ENCODE data around the gene ADI1. TPM values are rescaled to one million over a fixed set of nuclear protein-coding genes. Genes with fewer than 3 reads are reported as not detected.

The ADI1 gene
- total RNA-seq, 4 donors from 2014 or later: 40.2 to 98.6 (median 92.3) TPM

GRCh38 chr2:3545788-3546478 lies 26.6 kb upstream of the ADI1 start:
- peaks cover 0 to 8% of the 10 kb centered on the region in 2 donors for H3K4me1 ChIP-seq
- intact Hi-C loops (cut with DNase I; ENCODE audit: low total_unique reads) (no loop called here), in situ Hi-C loops (cut with MboI; ENCODE audit: low sequenced_read_pairs in 4 of 4) (no loop called here)
- H3K9me3 ChIP-seq: no peaks in the 10 kb centered on the region
- no peak for ATAC-seq
- no peak overlapping the region for H3K27ac ChIP-seq
- no peak overlapping the region for H3K4me3 ChIP-seq
- H3K27me3 ChIP-seq: no peaks in the 10 kb centered on the region
- peaks cover 0 to 84% of the 10 kb centered on the region in 2 donors for H3K36me3 ChIP-seq
- TF ChIP-seq POLR2A (IDR thresholded peaks at IDR 0.05): no peak
- no peak for TF ChIP-seq CTCF (IDR thresholded peaks at IDR 0.05 in 4 of 5, conservative IDR thresholded peaks at IDR 0.05 in 1 of 5)
- DNase-seq: no peak

GRCh38 chr2:3543023-3543683 lies 23.8 kb upstream of the ADI1 start:
- Histone ChIP-seq H3K4me3 (no peak overlapping the region), H3K4me1 (peaks cover 0 to 8% of the 10 kb centered on the region in 2 donors), H3K9me3 (no peaks in the 10 kb centered on the region), H3K27ac (peak overlapping the region in 2 of 4 donors; percentile 30 to 54), H3K27me3 (no peaks in the 10 kb centered on the region), H3K36me3 (peaks cover 0 to 56% of the 10 kb centered on the region in 2 donors)
- DNase-seq: no peak
- peak in 1 of 2 donors; percentile 30 for ATAC-seq
- intact Hi-C loops (cut with DNase I; ENCODE audit: low total_unique reads) (no loop called here), in situ Hi-C loops (cut with MboI; ENCODE audit: low sequenced_read_pairs in 4 of 4) (no loop called here)
- TF ChIP-seq POLR2A (IDR thresholded peaks at IDR 0.05) (no peak), CTCF (IDR thresholded peaks at IDR 0.05 in 4 of 5, conservative IDR thresholded peaks at IDR 0.05 in 1 of 5) (no peak)

GRCh38 chr2:3542107-3542506 lies 22.8 kb upstream of the ADI1 start:
- Histone ChIP-seq H3K27ac (no peak overlapping the region), H3K27me3 (no peaks in the 10 kb centered on the region), H3K9me3 (no peaks in the 10 kb centered on the region), H3K36me3 (peaks cover 0 to 46% of the 10 kb centered on the region in 2 donors), H3K4me1 (peaks cover 0 to 8% of the 10 kb centered on the region in 2 donors), H3K4me3 (no peak overlapping the region)
- no peak for ATAC-seq
- in situ Hi-C loops (cut with MboI; ENCODE audit: low sequenced_read_pairs in 4 of 4): no loop called here
- TF ChIP-seq POLR2A (IDR thresholded peaks at IDR 0.05): no peak
- intact Hi-C loops (cut with DNase I; ENCODE audit: low total_unique reads): no loop called here
- no peak for DNase-seq

- H3K4me3 ChIP-seq: no peak overlapping the region
- no peaks in the 10 kb centered on the region for H3K27me3 ChIP-seq
- no peak for TF ChIP-seq CTCF (IDR thresholded peaks at IDR 0.05 in 4 of 5, conservative IDR thresholded peaks at IDR 0.05 in 1 of 5)
- DNase-seq: no peak
- no peak for ATAC-seq
- H3K36me3 ChIP-seq: peaks cover 0 to 23% of the 10 kb centered on the region in 2 donors
- intact Hi-C loops (cut with DNase I; ENCODE audit: low total_unique reads): no loop called here
- in situ Hi-C loops (cut with MboI; ENCODE audit: low sequenced_read_pairs in 4 of 4): no loop called here
- H3K4me1 ChIP-seq: peaks cover 15 to 22% of the 10 kb centered on the region in 2 donors
- H3K27ac ChIP-seq: no peak overlapping the region
- H3K9me3 ChIP-seq: no peaks in the 10 kb centered on the region
Measured at GRCh38 chr2:3539836-3540235, 20.5 kb upstream of the ADI1 start.
